IPS-15b (cell line): ENCODE measurements around the gene ATP10A.

Experiments used
- H3K27me3 ChIP-seq: one replicate; pipeline ENCODE4 v1.6.1; 2013; ENCODE audit warnings: low read length; ENCODE audit not compliant: control insufficient read depth, insufficient read depth
- H3K36me3 ChIP-seq: one replicate; pipeline ENCODE4 v1.6.1; 2013; ENCODE audit warnings: low read length; ENCODE audit not compliant: control insufficient read depth, insufficient read depth
- H3K4me1 ChIP-seq: one replicate; pipeline ENCODE4 v1.6.1; 2013; ENCODE audit warnings: mild to moderate bottlenecking, low read length; ENCODE audit not compliant: control insufficient read depth, insufficient read depth
- H3K4me3 ChIP-seq: one replicate; pipeline ENCODE4 v1.5.1; 2013; ENCODE audit warnings: low read depth, low read length
- H3K9ac ChIP-seq: one replicate; pipeline ENCODE4 v1.6.1; 2013; ENCODE audit warnings: low read depth, mild to moderate bottlenecking, low read length
- H3K9me3 ChIP-seq: one replicate; pipeline ENCODE4 v1.6.1; 2013; ENCODE audit warnings: mild to moderate bottlenecking, low read length; ENCODE audit not compliant: control insufficient read depth, insufficient read depth

ATP10A gene

GRCh38 chr15:25705433-25706115 lies 157.6 kb downstream of the ATP10A start:
- Histone ChIP-seq H3K4me3 (no peak overlapping the region), H3K36me3 (no peaks in the 10 kb centered on the region), H3K4me1 (no peaks in the 10 kb centered on the region), H3K27me3 (no peaks in the 10 kb centered on the region), H3K9ac (no peak overlapping the region), H3K9me3 (no peaks in the 10 kb centered on the region)

GRCh38 chr15:25703726-25704125 lies 159.4 kb downstream of the ATP10A start:
- Histone ChIP-seq H3K9me3 (no peaks in the 10 kb centered on the region), H3K27me3 (no peaks in the 10 kb centered on the region)

GRCh38 chr15:25701721-25702465 lies 161.2 kb downstream of the ATP10A start:
- Histone ChIP-seq H3K9me3 (no peaks in the 10 kb centered on the region), H3K36me3 (no peaks in the 10 kb centered on the region), H3K4me1 (peaks cover 3% of the 10 kb centered on the region), H3K4me3 (no peak overlapping the region), H3K9ac (no peak overlapping the region), H3K27me3 (no peaks in the 10 kb centered on the region)

More at GRCh38 chr15:25703726-25704125, 159.4 kb downstream of the ATP10A start:
- H3K4me3 ChIP-seq: no peak overlapping the region
- no peaks in the 10 kb centered on the region for H3K4me1 ChIP-seq
- no peak overlapping the region for H3K9ac ChIP-seq
- no peaks in the 10 kb centered on the region for H3K36me3 ChIP-seq

GRCh38 chr15:25700916-25701315 lies 162.2 kb downstream of the ATP10A start:
- Histone ChIP-seq H3K36me3 (no peaks in the 10 kb centered on the region), H3K9ac (no peak overlapping the region), H3K9me3 (no peaks in the 10 kb centered on the region)

GRCh38 chr15:25697586-25697985 lies 165.5 kb downstream of the ATP10A start:
- Histone ChIP-seq H3K4me3 (no peak overlapping the region), H3K9me3 (no peaks in the 10 kb centered on the region), H3K36me3 (no peaks in the 10 kb centered on the region), H3K9ac (no peak overlapping the region), H3K27me3 (no peaks in the 10 kb centered on the region), H3K4me1 (peaks cover 7% of the 10 kb centered on the region)

More at GRCh38 chr15:25700916-25701315, 162.2 kb downstream of the ATP10A start:
- no peaks in the 10 kb centered on the region for H3K27me3 ChIP-seq
- H3K4me1 ChIP-seq: peaks cover 7% of the 10 kb centered on the region
- H3K4me3 ChIP-seq: no peak overlapping the region

- peaks cover 7% of the 10 kb centered on the region for H3K4me1 ChIP-seq
- no peak overlapping the region for H3K9ac ChIP-seq
- no peaks in the 10 kb centered on the region for H3K9me3 ChIP-seq
- no peak overlapping the region for H3K4me3 ChIP-seq
- no peaks in the 10 kb centered on the region for H3K27me3 ChIP-seq
- H3K36me3 ChIP-seq: no peaks in the 10 kb centered on the region
These were observed 167.0 kb downstream of the ATP10A start for GRCh38 chr15:25695875-25696760.

GRCh38 chr15:25694823-25695312 lies 168.3 kb downstream of the ATP10A start:
- H3K4me3 ChIP-seq: no peak overlapping the region
- no peaks in the 10 kb centered on the region for H3K27me3 ChIP-seq
- peaks cover 7% of the 10 kb centered on the region for H3K4me1 ChIP-seq
- H3K9me3 ChIP-seq: no peaks in the 10 kb centered on the region
- no peak overlapping the region for H3K9ac ChIP-seq
- no peaks in the 10 kb centered on the region for H3K36me3 ChIP-seq

- Histone ChIP-seq H3K4me3 (no peak overlapping the region), H3K9ac (no peak overlapping the region), H3K36me3 (no peaks in the 10 kb centered on the region), H3K9me3 (no peaks in the 10 kb centered on the region), H3K4me1 (peaks cover 7% of the 10 kb centered on the region), H3K27me3 (no peaks in the 10 kb centered on the region)
These were observed 168.9 kb downstream of the ATP10A start for GRCh38 chr15:25694239-25694584.

- peaks cover 7% of the 10 kb centered on the region for H3K4me1 ChIP-seq
- H3K9me3 ChIP-seq: no peaks in the 10 kb centered on the region
- H3K27me3 ChIP-seq: no peaks in the 10 kb centered on the region
- H3K36me3 ChIP-seq: no peaks in the 10 kb centered on the region
- no peak overlapping the region for H3K9ac ChIP-seq
- no peak overlapping the region for H3K4me3 ChIP-seq
These were observed 169.5 kb downstream of the ATP10A start for GRCh38 chr15:25693321-25694238.

GRCh38 chr15:25691544-25692430 lies 171.3 kb downstream of the ATP10A start:
- no peak overlapping the region for H3K9ac ChIP-seq
- H3K4me3 ChIP-seq: no peak overlapping the region
- H3K4me1 ChIP-seq: peaks cover 4% of the 10 kb centered on the region
- no peaks in the 10 kb centered on the region for H3K27me3 ChIP-seq
- H3K9me3 ChIP-seq: no peaks in the 10 kb centered on the region
- no peaks in the 10 kb centered on the region for H3K36me3 ChIP-seq
